22Rv1 (cell line): ENCODE measurements around the gene CRNKL1.

Experiments
- H3K27ac ChIP-seq: fragments of 450-650 bp; 2 replicates; pipeline ENCODE4 v1.5.1; 2017
- CTCF ChIP-seq: fragments of 450-650 bp; IDR thresholded peaks from 2 replicates; pipeline ENCODE4 v1.5.1; 2017; ENCODE audit warnings: mild to moderate bottlenecking
- ZFX ChIP-seq: fragments of 450-650 bp; IDR thresholded peaks from 2 replicates; pipeline ENCODE4 v1.6.1; 2017; ENCODE audit warnings: antibody characterized with exemption, borderline replicate concordance

CRNKL1 gene

GRCh38 chr20:19996917-19997316 lies 55.3 kb downstream of the CRNKL1 start:
- no peak for TF ChIP-seq CTCF
- no peak for TF ChIP-seq ZFX
- H3K27ac ChIP-seq, result no peak overlapping the region

- no peak for TF ChIP-seq CTCF
- TF ChIP-seq ZFX, result no peak
- no peak overlapping the region for H3K27ac ChIP-seq
These were observed 56.0 kb downstream of the CRNKL1 start for GRCh38 chr20:19996222-19996621.

GRCh38 chr20:19995220-19995863 lies 56.9 kb downstream of the CRNKL1 start:
- H3K27ac ChIP-seq, result no peak overlapping the region
- no peak for TF ChIP-seq ZFX
- peak; percentile 84 for TF ChIP-seq CTCF

GRCh38 chr20:19993958-19994669 lies 58.2 kb downstream of the CRNKL1 start:
- no peak for TF ChIP-seq CTCF
- no peak for TF ChIP-seq ZFX
- no peak overlapping the region for H3K27ac ChIP-seq

- no peak overlapping the region for H3K27ac ChIP-seq
- TF ChIP-seq CTCF (no peak), ZFX (no peak)
These were observed 59.0 kb downstream of the CRNKL1 start for GRCh38 chr20:19992996-19993908.

- no peak overlapping the region for H3K27ac ChIP-seq
- TF ChIP-seq ZFX, result no peak
- no peak for TF ChIP-seq CTCF
These were observed 60.4 kb downstream of the CRNKL1 start for GRCh38 chr20:19991854-19992253.

GRCh38 chr20:19991308-19991707 lies 61.0 kb downstream of the CRNKL1 start:
- no peak overlapping the region for H3K27ac ChIP-seq
- no peak for TF ChIP-seq CTCF
